HG02642 (cell line): ENCODE results near the gene RNU7-1.

Experiments
- ATAC-seq: cut with Tn5 transposase; IDR thresholded peaks from one replicate; pipeline ENCODE4 v1.9.1; 2021; ENCODE audit warnings: mild to moderate bottlenecking; ENCODE audit not compliant: unreplicated experiment, poor library complexity

The RNU7-1 gene

GRCh38 chr12:6981152-6982052, 37.8 kb downstream of the RNU7-1 start:
- ATAC-seq = no peak

DNA sequence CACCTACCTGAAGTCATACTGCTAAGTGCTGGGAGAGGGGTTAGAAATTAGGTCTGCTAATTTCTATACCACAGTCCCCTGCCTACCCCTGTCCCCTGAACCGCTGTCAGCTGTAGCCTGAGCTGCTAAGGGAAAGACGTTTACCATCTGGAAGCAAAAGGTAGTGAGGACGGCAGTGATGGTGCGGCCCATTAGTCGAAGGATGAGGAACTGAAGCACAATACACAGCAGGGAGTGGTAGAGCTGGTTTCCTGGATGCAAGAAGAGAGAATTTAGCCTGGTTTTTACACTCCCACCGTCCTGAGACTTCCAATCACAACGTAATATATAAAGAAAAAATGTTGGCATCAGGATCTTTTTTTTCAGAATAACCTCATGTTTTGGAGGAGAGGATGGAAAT, 38.9 kb downstream of the RNU7-1 start:
- no peak for ATAC-seq

DNA sequence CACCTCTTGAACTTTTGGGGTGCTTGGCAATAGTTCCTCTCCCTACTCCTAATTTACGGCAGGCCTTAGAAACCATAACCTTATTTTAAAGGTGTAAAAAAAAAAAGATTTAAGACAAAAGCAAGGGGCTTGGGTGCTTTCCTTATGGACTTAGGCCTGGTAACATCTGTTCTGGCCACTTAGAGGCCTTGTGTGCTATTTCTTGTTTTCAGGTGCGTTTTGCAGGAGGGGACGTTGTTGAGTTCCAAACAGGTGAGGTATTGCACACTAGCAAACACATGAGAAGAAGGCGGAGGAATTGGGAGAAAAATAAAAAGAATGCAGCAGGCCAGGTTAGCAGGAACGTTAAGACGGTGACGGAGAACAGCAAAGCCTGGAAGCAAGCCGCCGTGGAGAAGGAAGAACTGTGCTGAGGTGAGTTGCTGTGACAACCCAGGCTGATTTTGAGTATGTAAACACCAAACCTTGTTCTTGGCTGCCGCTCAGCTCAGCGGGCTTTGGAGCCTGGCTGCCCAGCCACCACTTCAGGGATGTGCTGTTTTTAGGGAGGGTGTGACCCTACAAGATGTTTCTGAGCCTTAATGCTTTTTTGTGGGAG, 44.4 kb downstream of the RNU7-1 start:
- no peak for ATAC-seq
